Measurements from ENCODE around the gene PRDM10.

- TF ChIP-seq CTCF (conservative IDR thresholded peaks at IDR 0.05; ENCODE audit: low read depth, low read length) (no peak), EZH2 (IDR thresholded peaks at IDR 0.05; ENCODE audit: borderline replicate concordance, low read depth, low read length, poor library complexity, severe bottlenecking) (no peak)
Measured at GRCh38 chr11:129972611-129973010, 30.0 kb downstream of the PRDM10 start.

Data from A673 (cell line).